HG02678 (cell line): ENCODE measurements around the gene MYL6.
"Not testable (repeated sequence)": the region's sequence is repeated elsewhere in the genome, so short reads cannot be mapped to it uniquely, and the experiment has no call there.

Source experiments
- ATAC-seq: cut with Tn5 transposase; IDR thresholded peaks from one replicate; pipeline ENCODE4 v1.9.1; 2021; ENCODE audit warnings: mild to moderate bottlenecking, moderate library complexity; ENCODE audit not compliant: unreplicated experiment

Gene MYL6

DNA sequence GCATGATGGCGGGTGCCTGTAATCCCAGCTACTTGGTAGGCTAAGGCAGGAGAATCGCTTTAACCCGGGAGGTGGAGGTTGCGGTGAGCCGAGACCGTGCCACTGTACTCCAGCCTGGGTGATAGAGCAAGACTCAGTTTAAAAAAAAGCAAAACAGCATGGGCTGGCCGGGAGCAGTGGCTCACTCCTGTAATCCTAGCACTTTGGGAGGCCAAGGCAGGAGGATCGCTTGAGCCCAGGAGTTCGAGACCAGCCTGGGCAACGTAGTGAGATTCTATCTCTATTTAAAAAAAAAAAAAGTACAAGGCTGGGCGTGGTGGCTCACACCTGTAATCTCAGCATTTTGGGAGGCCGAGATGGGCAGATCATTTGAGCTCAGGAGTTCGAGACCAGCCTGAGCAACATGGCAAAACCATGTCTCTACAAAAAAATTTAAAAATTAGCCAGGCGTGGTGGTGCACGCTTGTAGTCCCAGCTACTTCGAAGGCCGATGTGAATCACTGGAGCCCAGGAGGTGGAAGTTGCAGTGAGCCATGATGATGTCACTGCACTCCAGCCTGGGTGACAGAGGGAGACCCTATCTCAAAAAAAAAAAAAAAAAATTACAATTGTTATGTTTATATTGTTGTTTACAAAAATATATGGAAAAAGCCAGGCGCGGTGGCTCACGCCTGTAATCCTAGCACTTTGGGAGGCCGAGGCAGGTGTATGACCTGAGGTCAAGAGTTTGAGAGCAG, 1.5 kb upstream of the MYL6 start:
- not testable (repeated sequence) for ATAC-seq

DNA sequence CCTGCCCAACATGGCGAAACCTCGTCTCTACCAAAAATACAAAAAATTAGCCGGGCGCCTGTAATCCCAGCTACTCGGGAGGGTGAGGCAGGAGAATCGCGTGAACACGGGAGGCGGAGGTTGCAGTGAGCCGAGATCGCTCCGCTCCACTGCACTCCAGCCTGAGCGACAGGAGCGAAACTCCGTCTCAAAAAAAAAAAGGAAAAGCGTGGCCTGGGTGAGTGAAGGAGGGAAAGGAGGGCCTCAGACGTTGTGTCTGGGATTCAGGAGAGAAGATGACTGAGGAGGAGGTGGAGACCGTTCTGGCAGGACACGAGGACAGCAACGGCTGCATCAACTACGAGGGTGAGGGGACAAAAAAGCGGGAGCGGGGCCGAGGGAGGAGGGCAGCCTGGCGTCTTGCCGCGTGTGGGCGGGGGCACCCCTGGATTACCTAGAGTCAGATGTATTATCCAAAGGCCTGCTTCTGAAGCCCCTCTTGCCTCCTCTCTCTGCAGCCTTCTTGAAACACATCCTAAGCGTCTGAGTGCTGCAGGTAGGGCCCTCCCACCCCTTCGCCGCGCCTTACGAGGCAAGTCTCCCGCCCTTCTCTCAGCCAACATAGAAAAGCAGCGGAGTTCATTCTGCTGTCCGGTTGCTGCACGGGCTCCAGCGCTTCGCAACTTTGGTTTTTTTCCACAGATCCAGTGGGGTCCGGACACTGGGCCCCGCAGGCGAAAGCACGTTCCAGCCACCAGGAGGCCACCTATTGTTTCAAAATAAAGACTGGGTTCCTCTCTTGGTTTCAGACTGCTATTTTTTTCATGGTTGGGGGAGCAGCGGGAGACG, 744 bp upstream of the MYL6 start:
- ATAC-seq, result peak; percentile 34

DNA sequence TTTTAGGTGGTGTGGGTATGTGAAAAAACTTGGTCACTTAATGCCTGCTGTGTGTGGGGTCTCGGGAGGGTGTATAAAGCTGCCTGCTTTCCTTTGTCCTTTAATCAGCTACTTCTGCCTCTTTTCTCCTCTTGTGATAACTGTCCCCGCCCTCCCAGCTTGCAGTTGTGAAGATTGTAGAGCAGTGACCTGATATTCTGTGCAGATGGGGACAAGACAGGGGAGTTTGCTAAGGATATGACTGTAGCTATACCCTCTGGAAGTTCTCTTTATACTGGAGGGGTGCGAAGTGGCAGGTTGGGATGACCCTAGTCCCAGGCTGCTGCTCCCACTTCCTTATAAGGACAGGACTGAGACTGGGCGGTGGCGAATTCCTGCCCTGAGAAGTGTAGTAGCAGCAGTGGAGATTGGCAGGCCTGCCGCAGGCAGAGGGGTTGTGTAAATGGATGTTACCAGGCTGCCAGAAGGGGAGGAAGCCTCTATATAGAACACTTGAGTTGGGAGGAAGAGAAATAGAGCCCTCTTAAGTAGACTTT, 835 bp downstream of the MYL6 start:
- ATAC-seq, result no peak

DNA sequence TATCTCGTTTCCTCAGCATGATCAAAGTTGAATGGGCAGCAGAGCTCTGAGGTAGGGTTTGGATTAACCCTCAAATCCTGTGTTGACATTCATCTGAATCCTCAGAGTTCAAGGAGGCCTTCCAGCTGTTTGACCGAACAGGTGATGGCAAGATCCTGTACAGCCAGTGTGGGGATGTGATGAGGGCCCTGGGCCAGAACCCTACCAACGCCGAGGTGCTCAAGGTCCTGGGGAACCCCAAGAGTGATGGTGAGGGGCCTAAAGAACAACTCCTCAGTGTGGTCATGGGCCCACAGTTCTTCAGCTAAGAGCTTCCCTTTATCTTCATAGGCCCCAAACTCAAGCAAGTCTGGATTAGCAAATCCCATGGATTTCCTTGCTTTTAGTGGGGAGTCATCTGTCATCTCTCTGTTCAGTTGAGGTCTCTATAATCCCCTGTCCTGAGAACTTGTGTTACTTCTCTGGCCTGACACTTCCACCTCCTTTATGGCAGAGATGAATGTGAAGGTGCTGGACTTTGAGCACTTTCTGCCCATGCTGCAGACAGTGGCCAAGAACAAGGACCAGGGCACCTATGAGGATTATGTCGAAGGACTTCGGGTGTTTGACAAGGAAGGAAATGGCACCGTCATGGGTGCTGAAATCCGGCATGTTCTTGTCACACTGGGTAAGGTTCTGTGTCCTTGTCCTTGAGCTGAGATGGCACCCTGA, 1.5 kb downstream of the MYL6 start:
- ATAC-seq, result no peak

DNA sequence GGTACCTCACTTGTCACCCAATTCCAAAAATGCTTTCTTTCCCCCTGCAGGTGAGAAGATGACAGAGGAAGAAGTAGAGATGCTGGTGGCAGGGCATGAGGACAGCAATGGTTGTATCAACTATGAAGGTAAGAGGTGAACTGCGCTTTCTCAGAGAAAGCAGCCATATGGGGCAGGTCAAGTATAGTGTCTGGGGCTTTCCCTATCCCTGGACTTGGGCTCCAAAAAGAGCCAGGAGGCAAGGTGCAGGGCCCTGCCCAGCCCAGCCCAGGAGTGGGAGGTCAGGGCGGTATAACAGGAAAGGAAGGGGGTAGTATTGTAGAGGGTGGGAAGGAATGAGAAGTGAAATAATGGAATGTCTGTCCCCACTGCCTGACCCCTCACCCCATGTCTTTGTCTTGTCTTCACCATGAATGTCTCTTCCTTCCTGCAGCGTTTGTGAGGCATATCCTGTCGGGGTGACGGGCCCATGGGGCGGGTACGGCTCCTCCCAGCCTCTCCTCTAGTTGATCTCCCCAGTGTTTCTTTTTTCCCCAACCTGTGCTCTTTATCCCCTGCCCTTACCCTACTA, 2.1 kb downstream of the MYL6 start:
- no peak for ATAC-seq

DNA sequence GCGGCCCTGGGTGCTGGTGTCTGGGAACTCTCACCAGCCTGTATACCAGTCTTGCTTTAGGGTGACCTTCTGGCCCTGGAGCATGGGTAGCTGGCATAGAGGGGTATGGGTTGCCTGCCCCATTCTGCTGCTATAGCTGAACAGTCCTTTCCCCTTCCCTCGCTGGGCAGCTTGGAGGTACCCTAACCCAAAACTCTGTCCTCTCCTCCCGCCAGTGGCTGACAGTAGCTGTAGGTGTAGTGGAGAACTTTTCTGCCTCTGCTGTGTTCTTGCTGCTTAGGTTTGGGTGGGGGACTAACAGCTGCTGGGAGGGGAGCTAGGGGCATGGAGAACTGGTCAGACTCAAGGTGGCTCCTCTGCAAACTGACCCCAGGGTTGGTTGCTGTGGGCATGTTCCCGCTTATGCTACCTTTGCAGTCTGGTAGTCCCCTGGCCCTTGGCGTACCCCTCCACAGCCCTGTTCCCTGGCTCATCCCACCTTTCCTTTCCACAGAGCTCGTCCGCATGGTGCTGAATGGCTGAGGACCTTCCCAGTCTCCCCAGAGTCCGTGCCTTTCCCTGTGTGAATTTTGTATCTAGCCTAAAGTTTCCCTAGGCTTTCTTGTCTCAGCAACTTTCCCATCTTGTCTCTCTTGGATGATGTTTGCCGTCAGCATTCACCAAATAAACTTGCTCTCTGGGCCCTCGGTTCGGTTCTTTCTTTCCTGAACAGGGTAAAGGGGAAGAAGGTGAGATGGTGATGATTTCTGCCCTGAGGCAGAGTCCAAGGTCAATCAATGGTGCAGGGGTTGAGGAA, 2.9 kb downstream of the MYL6 start:
- no peak for ATAC-seq

DNA sequence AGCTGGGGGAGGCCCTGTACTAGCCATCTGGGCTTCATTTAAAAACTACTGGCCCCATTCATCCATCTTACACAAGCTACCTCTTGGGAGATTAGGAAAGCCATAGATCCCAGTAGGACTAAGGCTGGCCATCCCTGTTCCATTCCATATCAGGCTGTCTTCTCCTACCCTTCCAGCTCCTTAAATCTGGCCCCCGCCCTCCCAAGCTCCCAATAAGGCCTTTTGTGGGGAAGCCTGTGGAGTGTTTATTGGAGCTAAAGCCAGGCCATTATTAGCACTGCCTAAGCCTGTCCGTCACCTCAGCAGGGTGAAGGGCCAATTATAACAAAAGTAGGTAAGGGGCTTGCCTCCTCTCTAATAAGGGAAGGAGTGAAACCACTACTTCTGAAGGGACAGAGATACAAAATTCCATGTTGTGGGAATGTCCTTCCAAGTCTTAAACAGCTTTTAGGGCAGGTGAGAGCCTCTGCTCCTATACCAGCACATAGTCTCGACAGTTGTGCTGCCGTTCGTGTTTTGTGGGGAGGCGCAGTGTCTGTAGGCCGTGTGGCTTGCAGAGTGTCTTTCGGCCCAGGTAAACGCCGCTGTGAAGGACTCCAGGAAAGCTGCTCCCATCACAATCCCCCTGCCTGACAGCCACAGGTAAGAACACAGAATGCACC, 3.7 kb downstream of the MYL6 start:
- no peak for ATAC-seq

DNA sequence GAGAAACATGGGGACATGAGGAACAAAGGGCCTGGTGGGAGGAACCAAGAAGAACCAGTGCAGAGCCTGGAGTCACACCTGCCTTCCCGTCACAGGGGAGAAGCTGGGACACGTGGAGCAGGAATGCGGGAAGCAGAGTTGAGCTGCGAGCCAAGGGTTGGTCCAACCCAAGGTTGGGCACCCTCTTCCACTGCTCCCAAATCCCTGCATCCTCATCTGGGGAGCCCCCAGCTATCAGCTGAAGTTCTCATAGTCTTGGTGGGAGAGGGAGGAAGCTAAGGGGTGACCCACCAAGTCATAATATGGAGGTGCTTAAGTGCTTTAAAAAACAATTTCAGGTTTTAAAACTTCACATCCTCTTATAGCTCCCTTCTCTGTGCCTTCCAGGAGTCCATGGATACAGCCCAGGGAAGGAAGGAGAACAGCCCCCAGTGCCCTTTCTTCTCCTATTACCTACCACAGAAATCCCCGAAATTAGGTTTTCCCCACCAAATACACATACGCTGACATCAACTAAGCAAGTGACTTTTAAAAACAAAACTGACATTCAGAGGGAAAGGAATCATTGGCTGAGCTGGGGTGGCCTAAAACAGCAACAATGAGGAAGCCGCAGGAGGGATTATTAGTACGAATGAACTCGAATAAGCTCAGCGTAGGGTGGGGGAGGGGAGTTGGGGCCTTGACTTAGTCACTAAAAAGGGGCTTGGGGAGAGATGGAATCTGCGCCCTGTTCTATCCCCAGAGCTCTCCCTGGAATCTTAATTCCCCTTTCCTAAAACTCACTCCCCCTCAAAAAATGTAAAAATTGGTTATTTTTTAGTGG, 4.5 kb downstream of the MYL6 start:
- ATAC-seq, result no peak

DNA sequence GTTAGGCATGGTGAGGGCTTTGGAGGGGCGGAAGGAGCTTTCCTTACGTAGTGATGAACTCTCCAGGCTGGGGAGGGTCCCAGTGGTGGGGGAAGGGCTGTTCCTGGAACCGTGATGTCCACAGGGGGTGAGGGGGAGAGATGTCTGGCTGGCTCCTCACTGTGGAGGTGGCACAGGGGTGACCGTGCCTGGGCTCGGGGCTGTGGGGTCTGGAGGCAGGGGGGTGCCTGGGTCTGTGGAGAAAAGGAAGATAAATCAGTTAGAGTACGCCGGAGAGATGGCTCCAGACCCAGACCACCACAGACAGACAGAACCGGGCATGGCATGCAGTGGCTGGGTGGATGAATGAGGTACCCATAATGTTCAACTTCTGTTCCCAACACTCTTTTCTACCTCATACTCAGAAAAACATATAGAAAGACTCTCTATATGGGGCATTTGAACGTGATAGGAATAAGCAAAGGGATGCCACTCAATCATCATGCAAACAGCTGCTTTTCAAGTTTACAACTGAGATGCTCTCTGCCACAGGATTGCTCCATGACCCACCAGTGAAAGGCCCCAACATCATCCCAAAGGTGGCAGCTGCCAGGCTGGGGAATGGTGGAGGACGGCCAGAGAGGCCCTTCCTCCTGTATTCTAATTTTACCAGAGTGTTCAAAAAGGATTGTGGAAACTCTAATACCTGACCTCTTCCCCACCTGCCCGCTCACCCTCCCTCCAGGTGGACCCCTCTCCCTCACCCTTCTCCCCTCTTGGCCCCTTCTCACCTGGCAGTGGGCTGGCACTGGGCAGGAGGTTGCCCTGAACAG, 5.6 kb downstream of the MYL6 start:
- no peak for ATAC-seq

DNA sequence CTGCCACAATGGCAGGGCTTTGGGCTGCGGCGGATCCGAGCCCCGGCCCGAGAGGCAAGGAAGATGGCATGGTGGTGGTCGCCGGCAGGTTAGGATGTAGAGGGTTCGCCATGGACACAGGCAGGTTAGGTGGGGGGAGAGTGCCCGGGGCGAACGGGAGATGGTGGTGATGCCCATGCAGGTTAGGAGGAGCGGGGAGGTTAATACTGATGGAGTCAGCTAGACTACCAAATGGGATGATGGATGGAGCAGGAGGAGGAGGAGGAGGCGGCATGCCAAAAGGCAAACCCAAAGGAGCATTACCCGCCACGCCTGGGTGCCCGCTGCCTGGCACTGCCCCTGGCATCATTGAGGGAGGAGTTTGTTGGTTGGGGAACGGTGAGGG, 6.2 kb downstream of the MYL6 start:
- no peak for ATAC-seq

DNA sequence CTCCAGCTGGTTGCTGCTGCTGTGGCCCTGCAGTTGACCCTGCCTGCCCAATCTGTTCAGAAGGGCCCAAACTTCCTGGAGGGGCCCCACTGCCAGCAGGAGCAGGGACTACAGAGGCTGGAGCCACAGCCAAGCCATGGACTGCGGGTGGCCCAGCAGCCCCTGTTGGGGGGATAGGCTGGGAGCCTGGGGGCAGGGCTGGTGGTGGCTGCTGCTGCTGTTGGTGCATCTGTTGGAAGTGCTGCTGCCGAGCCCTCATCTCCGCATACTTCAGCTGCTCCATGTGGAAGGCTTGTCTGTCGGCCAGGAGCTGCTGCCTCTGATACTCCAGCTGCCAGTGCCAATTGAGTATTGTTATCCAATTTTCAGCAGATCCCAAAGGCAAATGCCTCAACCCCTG, 7.2 kb downstream of the MYL6 start:
- ATAC-seq, result no peak

DNA sequence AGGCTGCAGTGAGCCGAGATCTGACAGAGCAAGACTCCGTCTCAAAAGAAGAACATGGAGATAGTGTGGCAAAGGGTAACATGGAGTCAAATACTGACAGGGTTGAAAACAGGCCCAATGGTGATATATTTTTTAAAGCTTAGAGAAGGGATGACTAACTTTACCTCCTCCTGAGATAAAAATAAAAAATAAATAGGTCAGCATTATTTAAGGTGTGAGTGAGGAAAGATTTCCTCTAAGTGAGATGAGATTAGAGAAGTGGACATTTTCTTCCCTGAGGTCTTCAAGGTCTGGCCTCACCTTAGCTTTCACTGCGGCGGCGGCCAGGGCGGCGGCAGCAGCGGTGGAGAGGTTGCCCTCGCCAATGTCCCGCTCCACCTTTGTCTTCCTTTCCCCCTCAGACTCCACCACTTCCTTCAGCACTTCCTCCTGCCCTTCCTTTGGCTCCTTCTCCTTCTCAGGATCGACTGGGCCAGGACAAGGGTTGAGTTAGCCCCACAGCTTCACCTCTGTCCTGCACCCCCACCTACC, 11.1 kb downstream of the MYL6 start:
- ATAC-seq, result no peak

DNA sequence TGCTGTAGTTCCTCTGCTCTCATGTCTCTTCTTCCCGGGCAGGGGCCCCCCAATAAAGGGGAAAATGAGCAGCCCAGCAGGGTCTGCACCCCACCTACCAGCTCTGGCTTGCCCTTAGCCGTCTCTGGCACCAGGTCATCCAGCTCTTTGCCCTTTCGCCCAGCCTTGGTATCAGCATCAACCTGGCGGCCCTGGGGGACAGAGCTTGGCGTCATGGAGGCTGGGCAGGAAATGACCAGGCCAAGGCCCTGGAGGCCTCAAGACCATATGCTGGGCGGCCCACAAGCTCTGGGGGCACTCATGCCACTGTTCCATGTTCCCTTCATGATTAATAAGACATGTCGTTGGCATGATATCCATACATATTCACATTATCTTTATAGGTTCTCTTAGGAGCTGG, 14.7 kb downstream of the MYL6 start:
- no peak for ATAC-seq

DNA sequence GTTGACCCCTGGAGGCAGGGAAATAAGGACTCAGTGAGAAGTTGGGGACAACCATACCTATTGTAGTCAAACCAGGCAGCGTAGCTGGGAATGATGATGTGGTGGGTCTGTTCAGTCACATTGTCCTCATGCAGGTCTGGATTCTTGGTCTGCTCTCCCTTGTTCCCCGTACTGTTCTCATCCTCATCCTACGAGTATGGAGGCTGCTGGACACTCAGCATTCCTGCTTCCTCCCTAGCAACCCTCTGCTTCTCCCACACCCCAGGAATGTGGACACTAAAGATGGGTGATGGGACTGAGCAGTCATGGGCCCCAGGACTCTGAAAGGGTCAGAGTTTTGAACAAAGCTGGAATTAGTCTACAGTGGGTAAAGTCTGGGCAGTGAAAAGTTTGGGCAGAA, 20.2 kb downstream of the MYL6 start:
- ATAC-seq, result no peak

DNA sequence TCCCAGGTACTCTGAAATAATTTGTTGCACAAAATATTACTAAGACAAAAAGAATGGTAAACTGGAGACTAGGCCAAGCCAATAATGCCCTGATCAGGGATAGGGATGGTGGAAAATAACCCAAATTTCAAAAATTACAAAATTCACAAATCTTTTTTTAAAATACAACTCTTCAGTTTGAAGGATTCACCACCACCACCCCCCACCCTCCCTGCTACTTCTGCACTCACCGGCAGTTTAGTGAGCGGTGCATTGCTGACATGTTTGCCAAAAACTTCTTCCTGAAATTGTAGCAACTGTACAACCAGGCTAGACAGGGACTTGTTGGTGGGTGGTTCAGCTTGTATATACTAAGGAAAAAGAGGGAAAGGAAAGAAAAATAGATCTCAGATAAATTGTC, 28.8 kb downstream of the MYL6 start:
- ATAC-seq, result no peak

DNA sequence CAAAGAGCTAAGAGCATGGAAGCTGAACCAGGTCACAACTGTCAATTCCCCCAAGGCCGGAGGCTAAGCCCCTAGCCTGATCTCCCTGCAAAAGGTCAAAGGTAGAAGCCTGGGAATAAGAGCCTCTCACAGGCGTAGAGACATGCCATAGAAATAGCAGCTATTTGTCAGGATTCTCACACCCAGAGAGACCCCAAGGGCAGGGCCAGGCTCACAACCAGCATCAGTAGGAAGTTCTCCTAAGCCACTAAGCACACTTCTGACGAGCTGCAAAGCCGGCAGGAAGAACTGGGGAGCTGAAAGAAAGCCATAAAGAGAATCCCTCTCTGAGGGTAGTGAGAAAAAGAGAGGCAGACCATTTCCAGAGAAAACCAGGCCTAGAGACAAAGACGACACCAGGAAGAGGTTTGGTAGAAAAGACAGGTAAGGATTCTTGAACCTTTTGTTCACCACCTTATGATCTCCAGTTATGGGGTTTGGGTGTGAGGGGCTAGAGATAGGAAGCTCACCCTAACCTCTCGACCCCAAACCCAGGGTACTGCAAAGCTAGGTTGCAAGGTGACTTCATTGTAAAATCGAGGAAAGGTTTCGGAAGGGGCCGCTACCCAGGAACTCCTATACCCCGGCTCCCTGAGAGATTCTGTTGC, 30.1 kb downstream of the MYL6 start:
- ATAC-seq, result no peak

DNA sequence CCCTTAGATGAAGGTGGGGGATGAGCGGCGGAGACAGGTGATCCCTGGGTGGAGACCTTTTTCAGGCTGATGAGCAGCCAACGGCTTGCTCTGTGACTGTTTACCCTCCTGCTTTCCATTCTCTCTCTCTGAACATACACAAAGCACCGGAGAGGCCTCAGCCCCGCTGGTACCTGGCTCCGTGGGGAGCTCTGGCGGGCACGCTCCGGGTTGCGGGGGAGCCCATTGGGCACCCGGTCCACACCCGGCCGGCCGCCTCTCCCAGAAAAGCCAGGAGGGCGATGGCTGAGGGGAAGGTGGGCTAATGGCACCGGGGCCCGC, 30.6 kb downstream of the MYL6 start:
- peak; percentile 1 for ATAC-seq
